Measurements from ENCODE around the gene RTN4R.
"Not testable (repeated sequence)": the region's sequence is repeated elsewhere in the genome, so short reads cannot be mapped to it uniquely, and the experiment has no call there.

The RTN4R gene

GRCh38 chr22:20290578-20291248 is 22.6 kb upstream of the RTN4R start:
- no peak for DNase-seq
- in situ Hi-C loops (cut with HindIII; ENCODE audit: low pct_ligation_motif_present, low pct_unique_long_range_greater_than_20kb, low sequenced_read_pairs), result no loop called here

- in situ Hi-C loops (cut with HindIII; ENCODE audit: low pct_ligation_motif_present, low pct_unique_long_range_greater_than_20kb, low sequenced_read_pairs), result no loop called here
- no peak for DNase-seq
These were observed 21.9 kb upstream of the RTN4R start for GRCh38 chr22:20290045-20290392.

- in situ Hi-C loops (cut with HindIII; ENCODE audit: low pct_ligation_motif_present, low pct_unique_long_range_greater_than_20kb, low sequenced_read_pairs); DNase-seq: not testable (repeated sequence)
These were observed 21.3 kb upstream of the RTN4R start for GRCh38 chr22:20289182-20290044.

- in situ Hi-C loops (cut with HindIII; ENCODE audit: low pct_ligation_motif_present, low pct_unique_long_range_greater_than_20kb, low sequenced_read_pairs); DNase-seq: not testable (repeated sequence)
These were observed 18.8 kb upstream of the RTN4R start for GRCh38 chr22:20286784-20287423.

- in situ Hi-C loops (cut with HindIII; ENCODE audit: low pct_ligation_motif_present, low pct_unique_long_range_greater_than_20kb, low sequenced_read_pairs); DNase-seq: not testable (repeated sequence)
These were observed 18.2 kb upstream of the RTN4R start for GRCh38 chr22:20286312-20286660.

- in situ Hi-C loops (cut with HindIII; ENCODE audit: low pct_ligation_motif_present, low pct_unique_long_range_greater_than_20kb, low sequenced_read_pairs), result not testable (repeated sequence)
- peak; percentile 43 for DNase-seq
These were observed 17.6 kb upstream of the RTN4R start for GRCh38 chr22:20285473-20286311.

- no peak for DNase-seq
- in situ Hi-C loops (cut with HindIII; ENCODE audit: low pct_ligation_motif_present, low pct_unique_long_range_greater_than_20kb, low sequenced_read_pairs), result no loop called here
These were observed 16.5 kb upstream of the RTN4R start for GRCh38 chr22:20284471-20285086.

- in situ Hi-C loops (cut with HindIII; ENCODE audit: low pct_ligation_motif_present, low pct_unique_long_range_greater_than_20kb, low sequenced_read_pairs), result no loop called here
- DNase-seq, result no peak
These were observed 15.6 kb upstream of the RTN4R start for GRCh38 chr22:20283674-20284066.

GRCh38 chr22:20282901-20283673 is 15.0 kb upstream of the RTN4R start:
- in situ Hi-C loops (cut with HindIII; ENCODE audit: low pct_ligation_motif_present, low pct_unique_long_range_greater_than_20kb, low sequenced_read_pairs), result no loop called here
- DNase-seq, result no peak

GRCh38 chr22:20281891-20282290 is 13.8 kb upstream of the RTN4R start:
- no peak for DNase-seq
- in situ Hi-C loops (cut with HindIII; ENCODE audit: low pct_ligation_motif_present, low pct_unique_long_range_greater_than_20kb, low sequenced_read_pairs), result no loop called here

GRCh38 chr22:20281473-20281872 is 13.4 kb upstream of the RTN4R start:
- DNase-seq; in situ Hi-C loops (cut with HindIII; ENCODE audit: low pct_ligation_motif_present, low pct_unique_long_range_greater_than_20kb, low sequenced_read_pairs): not testable (repeated sequence)

GRCh38 chr22:20280866-20281265 is 12.7 kb upstream of the RTN4R start:
- in situ Hi-C loops (cut with HindIII; ENCODE audit: low pct_ligation_motif_present, low pct_unique_long_range_greater_than_20kb, low sequenced_read_pairs), result no loop called here
- DNase-seq, result no peak

GRCh38 chr22:20280163-20280562 is 12.0 kb upstream of the RTN4R start:
- DNase-seq; in situ Hi-C loops (cut with HindIII; ENCODE audit: low pct_ligation_motif_present, low pct_unique_long_range_greater_than_20kb, low sequenced_read_pairs): not testable (repeated sequence)

GRCh38 chr22:20279662-20280134 is 11.6 kb upstream of the RTN4R start:
- DNase-seq, result no peak
- in situ Hi-C loops (cut with HindIII; ENCODE audit: low pct_ligation_motif_present, low pct_unique_long_range_greater_than_20kb, low sequenced_read_pairs), result no loop called here

- DNase-seq; in situ Hi-C loops (cut with HindIII; ENCODE audit: low pct_ligation_motif_present, low pct_unique_long_range_greater_than_20kb, low sequenced_read_pairs): not testable (repeated sequence)
These were observed 10.8 kb upstream of the RTN4R start for GRCh38 chr22:20278726-20279490.

GRCh38 chr22:20277936-20278635 is 10.0 kb upstream of the RTN4R start:
- in situ Hi-C loops (cut with HindIII; ENCODE audit: low pct_ligation_motif_present, low pct_unique_long_range_greater_than_20kb, low sequenced_read_pairs); DNase-seq: not testable (repeated sequence)

Measured in ACHN (cell line).